HepG2 (cell line): ENCODE results near the gene TCF7L2. TPM values are rescaled to one million over a fixed set of nuclear protein-coding genes. Genes with fewer than 3 reads are reported as not detected.

ENCODE experiments used
- ATAC-seq: fragments of 200-7000 bp; cut with Tn5 transposase; 3 replicates; pipeline ENCODE4 v1.9.1; 2020; ENCODE audit warnings: mild to moderate bottlenecking, moderate library complexity
- BruUV-seq: library from RNA; stranded (reverse); fragments of 400-500 nt; replicated peaks from 2 replicates; lab custom pipeline; 2021; lab: Mats Ljungman, UMichigan
- CTCF ChIA-PET: fragments of 300-600 bp; formaldehyde crosslinking; extraction: SDS; loops from one replicate; lab custom pipeline; 2021; ENCODE audit warnings: low total read pairs, inconsistent platforms, low intra/inter-chr PET ratio; lab: Yijun Ruan, JAX
- POLR2A ChIA-PET: fragments of 350-600 bp; sonication (Branson Sonifier 250); formaldehyde crosslinking; loops from one replicate; lab custom pipeline; 2020; ENCODE audit warnings: antibody characterized with exemption, inconsistent platforms; lab: Yijun Ruan, JAX
- DNase-seq: peaks from one replicate; pipeline ENCODE4 v3.0.0-alpha.2; 2015; ENCODE audit warnings: low spot score
- FAIRE-seq: peaks from 3 replicates; lab custom pipeline; 2011; peaks lifted over from hg19 to GRCh38; lab: Jason Lieb, UNC
- H2AFZ ChIP-seq: one replicate; pipeline ENCODE4 v1.6.1; 2011; ENCODE audit warnings: low read length, inconsistent platforms
- H3K27ac ChIP-seq: fragments of 300-600 bp; 3 replicates; pipeline ENCODE4 v1.8.0; 2011; ENCODE audit warnings: mixed run types, mild to moderate bottlenecking, mixed read lengths, low read length, inconsistent platforms; ENCODE audit not compliant: insufficient read depth; ENCODE audit errors: extremely low read length
- H3K27me3 ChIP-seq, 2 experiments: fragments of 200-600 bp in 1 of 2; 2 replicates in 1 of 2; 3 replicates in 1 of 2; pipeline versions ENCODE4 v1.6.0 to v1.8.0; 2011; ENCODE audit warnings: low read length in 2 of 2, mild to moderate bottlenecking in 2 of 2, moderate library complexity in 2 of 2, inconsistent platforms in 1 of 2; ENCODE audit not compliant: insufficient read depth in 2 of 2, control insufficient read depth in 1 of 2
- H3K36me3 ChIP-seq, 2 experiments: fragments of 200-600 bp in 1 of 2; replicated peaks in 1 of 2; 2 replicates in 1 of 2; 3 replicates in 1 of 2; pipeline versions ENCODE4 v1.5.1 to v1.8.0; 2011; ENCODE audit warnings: low read length in 2 of 2, inconsistent platforms in 1 of 2; ENCODE audit not compliant: insufficient read depth in 2 of 2, control insufficient read depth in 1 of 2
- H3K4me1 ChIP-seq: 2 replicates; pipeline ENCODE4 v1.5.1; 2012; ENCODE audit warnings: low read length, inconsistent platforms; ENCODE audit not compliant: insufficient read depth
- H3K4me2 ChIP-seq: 2 replicates; pipeline ENCODE4 v1.6.0; 2011; ENCODE audit warnings: low read depth, low read length, inconsistent platforms
- H3K4me3 ChIP-seq, 3 experiments: fragments of 200-600 bp in 1 of 3; sonication (generic), shearing (Covaris generic) in 1 of 3; replicated peaks in 1 of 3; 2 replicates each; pipeline ENCODE4 v1.5.1; 2011 to 2016; ENCODE audit warnings: low read length in 3 of 3, inconsistent platforms in 2 of 3, low read depth in 2 of 3, mild to moderate bottlenecking in 2 of 3, control low read depth in 1 of 3, mixed read lengths in 1 of 3; ENCODE audit not compliant: insufficient read depth in 1 of 3
- H3K79me2 ChIP-seq: one replicate; pipeline ENCODE4 v1.6.1; 2011; ENCODE audit warnings: low read length, inconsistent platforms; ENCODE audit not compliant: insufficient read depth
- H3K9ac ChIP-seq: 2 replicates; pipeline ENCODE4 v1.6.0; 2011; ENCODE audit warnings: mild to moderate bottlenecking, low read depth, low read length, inconsistent platforms; ENCODE audit not compliant: insufficient read depth
- H3K9me3 ChIP-seq: 2 replicates; pipeline ENCODE4 v1.5.1; 2012; ENCODE audit warnings: mild to moderate bottlenecking, low read length
- H4K20me1 ChIP-seq: 2 replicates; pipeline ENCODE4 v1.6.0; 2011; ENCODE audit warnings: inconsistent platforms, mild to moderate bottlenecking, low read length, moderate library complexity; ENCODE audit not compliant: insufficient read depth
- ARNT ChIP-seq: fragments of 450-650 bp; IDR thresholded peaks from 2 replicates; pipeline ENCODE4 v1.6.1; 2017
- POGK ChIP-seq: sonication (generic); formaldehyde crosslinking; conservative IDR thresholded peaks from 2 replicates; pipeline ENCODE4 v1.8.0; 2022; ENCODE audit warnings: mild to moderate bottlenecking, moderate library complexity, missing genetic modification reagents
- RBM22 ChIP-seq: fragments of 200-400 bp; formaldehyde crosslinking; optimal IDR thresholded peaks from 2 replicates; pipeline ENCODE3; 2017; ENCODE audit warnings: mild to moderate bottlenecking, low read length, moderate library complexity
- SIN3B ChIP-seq: fragments of 150-350 bp; IDR thresholded peaks from 2 replicates; pipeline ENCODE4 v1.6.1; 2014; ENCODE audit warnings: low read length
- SNAPC2 ChIP-seq: sonication (generic); formaldehyde crosslinking; IDR thresholded peaks from 2 replicates; pipeline ENCODE4 v1.8.1; 2022; ENCODE audit warnings: mild to moderate bottlenecking, missing genetic modification reagents
- ZMYM3 ChIP-seq: sonication (generic); formaldehyde crosslinking; IDR thresholded peaks from 2 replicates; pipeline ENCODE4 v1.5.1; 2020; ENCODE audit warnings: mild to moderate bottlenecking, missing genetic modification reagents
- ZNF230 ChIP-seq: sonication (generic); formaldehyde crosslinking; IDR thresholded peaks from 2 replicates; pipeline ENCODE4 v1.4.0; 2020; ENCODE audit warnings: mild to moderate bottlenecking, missing genetic modification reagents
- whole genome bisulfite sequencing: methylation state at CpG from one replicate; pipeline ENCODE4 v1.1.6; 2017; ENCODE audit warnings: low lambda C conversion rate; 5-methylcytosine and 5-hydroxymethylcytosine counted together
- in situ Hi-C: cut with HindIII; loops from 2 replicates; pipeline ENCODE4 v1.10.0; 2017; ENCODE audit warnings: low pct_unique_long_range_greater_than_20kb; ENCODE audit not compliant: extremely low pct_ligation_motif_present
- intact Hi-C: fragments of 100-400 bp; cut with micrococcal nuclease; formaldehyde crosslinking; loops from one replicate; pipeline ENCODE4 v1.10.0; 2022; ENCODE audit not compliant: unreplicated experiment
- polyA plus RNA-seq, 8 experiments: library from polyadenylated mRNA; depleted of rRNA in 3 of 8; stranded (reverse) in 7 of 8; unstranded in 1 of 8; fragments of >200 nt; fragmentation: Illumina TruSeq in 4 of 8; extraction: Trizol in 4 of 8; gene quantifications; 2 replicates each; pipeline versions ENCODE4 v1.2.1 to v1.2.3, GENCODE V29; 2011 to 2016; ENCODE audit warnings: low read depth in 4 of 8, missing spikeins in 1 of 8, mixed read lengths in 1 of 8; ENCODE audit not compliant: insufficient read depth in 1 of 8
- total RNA-seq, 5 experiments: library from RNA; depleted of rRNA; stranded (reverse); fragments of >200 nt; fragmentation: Illumina TruSeq; extraction: Trizol; gene quantifications; 2 replicates each; pipeline ENCODE4 v1.2.3, GENCODE V29; 2016; ENCODE audit warnings: low read depth in 1 of 5
- TF ChIP-seq, protein P1 (sequence below): IDR thresholded peaks from 2 replicates; pipeline ENCODE4 v1.6.1; 2016; ENCODE audit warnings: missing compliant biosample characterization, missing genetic modification reagents, borderline replicate concordance

The TCF7L2 gene
- total and polyA plus RNA-seq, 2 of the 13 experiments (the other 11 are each of a cell fraction or from before 2014, with no cell fraction given) = 3.9 to 13.7 TPM

- Histone ChIP-seq H3K4me3 (no peak overlapping the region), H3K27ac (no peak overlapping the region), H2AFZ (no peak overlapping the region), H3K36me3 (peaks cover 19 to 74% of the 10 kb centered on the region in 2 experiments), H3K9me3 (no peaks in the 10 kb centered on the region), H3K79me2 (peaks cover 11% of the 10 kb centered on the region), H3K9ac (no peak overlapping the region), H4K20me1 (peaks cover 15% of the 10 kb centered on the region), H3K27me3 (no peaks in the 10 kb centered on the region), H3K4me1 (no peaks in the 10 kb centered on the region), H3K4me2 (no peak overlapping the region)
- no peak for TF ChIP-seq SIN3B
- no peak for TF ChIP-seq SNAPC2 (CRISPR knock-in tag)
- no peak for TF ChIP-seq ZMYM3
- TF ChIP-seq ZNF230 (CRISPR knock-in tag) = no peak
- TF ChIP-seq RBM22 = peak; percentile 12
- TF ChIP-seq, protein P1, sequence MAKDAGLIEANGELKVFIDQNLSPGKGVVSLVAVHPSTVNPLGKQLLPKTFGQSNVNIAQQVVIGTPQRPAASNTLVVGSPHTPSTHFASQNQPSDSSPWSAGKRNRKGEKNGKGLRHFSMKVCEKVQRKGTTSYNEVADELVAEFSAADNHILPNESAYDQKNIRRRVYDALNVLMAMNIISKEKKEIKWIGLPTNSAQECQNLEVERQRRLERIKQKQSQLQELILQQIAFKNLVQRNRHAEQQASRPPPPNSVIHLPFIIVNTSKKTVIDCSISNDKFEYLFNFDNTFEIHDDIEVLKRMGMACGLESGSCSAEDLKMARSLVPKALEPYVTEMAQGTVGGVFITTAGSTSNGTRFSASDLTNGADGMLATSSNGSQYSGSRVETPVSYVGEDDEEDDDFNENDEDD = no peak
- no peak for TF ChIP-seq ARNT
- TF ChIP-seq POGK (CRISPR knock-in tag) = no peak
- ChIA-PET POLR2A (no interaction called here), CTCF (no interaction called here)
- no peak for FAIRE-seq
- ATAC-seq = no peak
- no TSS peak for BruUV-seq
- in situ Hi-C loops (no loop called here), intact Hi-C loops (no loop called here)
- no peak for DNase-seq
- WGBS = 94% methylated on average over 21 of the region's 22 CpGs
These were observed 192.7 kb downstream of the TCF7L2 start for GRCh38 chr10:113142601-113143362.
